ENCODE results near the gene DCBLD1.

The DCBLD1 gene

DNA sequence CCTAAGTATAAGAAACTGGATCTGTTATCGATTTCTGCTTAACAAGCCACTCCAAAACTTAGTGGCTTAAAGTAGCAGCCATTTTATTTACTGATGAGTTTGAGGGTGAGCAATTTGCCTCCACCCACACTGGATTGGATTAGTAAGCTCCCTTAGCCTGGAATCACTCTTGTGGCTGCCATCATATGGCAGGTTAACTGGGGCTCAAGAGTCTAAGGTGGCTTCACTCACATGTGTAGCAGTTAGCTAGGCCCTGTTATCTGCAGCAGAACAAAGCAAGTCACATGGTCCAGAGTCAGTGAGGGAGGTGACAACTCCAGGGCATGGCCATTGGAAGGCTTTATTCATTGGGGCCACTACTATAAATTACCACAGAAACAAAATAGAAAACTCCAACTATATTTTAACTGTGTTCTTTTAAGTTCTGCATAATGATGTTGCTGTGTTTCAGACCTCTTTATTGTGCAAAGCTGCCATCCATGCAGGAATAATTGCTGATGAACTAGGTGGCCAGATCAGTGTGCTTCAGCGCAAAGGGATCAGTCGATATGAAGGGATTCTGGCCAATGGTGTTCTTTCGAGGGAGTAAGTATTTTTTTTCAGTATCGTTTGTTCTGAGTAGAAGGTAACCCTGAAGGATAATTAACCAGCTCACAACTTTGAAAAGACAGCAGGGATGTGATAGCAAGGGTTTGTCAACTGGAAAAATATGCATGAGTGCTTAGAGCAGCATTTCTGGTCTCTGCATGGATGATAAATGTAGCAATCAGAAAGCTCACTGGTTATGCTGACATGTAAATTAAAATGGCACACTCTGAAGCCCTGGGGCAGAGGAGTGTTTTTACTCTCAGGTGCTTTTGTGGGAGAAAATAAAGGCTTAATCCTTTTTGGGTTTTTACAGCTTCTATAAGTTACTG lies 49.6 kb downstream of the DCBLD1 start:
- DNase-seq = no peak

DNA sequence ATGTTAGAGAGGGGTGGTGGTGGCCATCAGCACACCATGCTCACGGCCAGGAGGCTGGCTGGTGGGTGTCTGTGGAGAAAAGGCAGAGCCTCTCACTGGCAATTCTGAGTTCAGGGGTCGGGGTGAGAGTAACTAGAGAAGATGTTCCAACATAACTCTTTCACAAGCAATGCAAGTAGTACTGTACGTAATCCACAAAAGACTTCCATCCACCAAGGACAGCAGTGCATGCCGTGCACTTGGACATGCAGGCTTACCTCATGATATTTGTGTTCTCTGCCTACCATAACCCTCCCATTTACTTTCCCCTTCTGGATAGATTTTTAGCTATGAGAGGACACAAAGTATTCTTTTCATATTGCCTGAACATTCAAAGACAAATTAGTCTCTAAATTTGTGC lies 51.3 kb downstream of the DCBLD1 start:
- DNase-seq = no peak

DNA sequence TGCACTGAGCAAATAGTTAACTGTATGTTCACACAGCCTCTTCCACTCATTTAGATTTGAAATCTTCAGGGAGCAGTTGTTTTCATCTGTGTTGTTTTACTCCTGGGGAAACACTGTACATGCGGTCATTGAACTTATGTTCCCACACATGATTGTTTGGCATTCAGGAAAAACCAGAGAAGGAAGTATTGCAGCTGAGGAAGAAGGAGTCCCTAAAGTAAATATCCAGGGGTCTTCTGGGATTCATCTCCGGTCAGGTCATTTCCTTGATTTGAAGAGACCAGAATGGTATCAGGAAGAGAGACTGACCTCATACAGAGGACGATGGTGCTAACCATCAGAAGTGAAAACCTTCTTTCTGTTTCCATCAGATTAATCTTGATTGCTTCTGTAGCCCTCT lies 52.5 kb downstream of the DCBLD1 start:
- DNase-seq = no peak

DNA sequence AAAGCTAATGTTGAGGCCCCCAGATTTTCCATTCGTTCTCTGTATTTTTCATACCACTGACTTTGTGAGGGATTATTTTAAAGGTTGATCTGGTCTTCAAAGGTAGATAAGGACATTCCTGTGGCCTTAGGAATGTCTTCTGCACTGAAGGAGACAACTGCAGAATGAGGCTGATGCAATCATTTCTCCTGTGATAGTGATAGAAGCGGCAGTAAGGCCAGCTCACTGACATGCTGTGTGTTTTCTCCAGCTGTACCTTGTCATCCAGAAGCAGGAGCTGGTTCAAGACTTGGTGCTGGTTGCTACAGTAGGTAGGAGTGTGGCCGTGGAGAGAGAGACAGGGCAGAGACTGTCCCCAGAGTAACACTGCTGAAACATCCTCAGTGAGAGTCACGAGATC lies 53.8 kb downstream of the DCBLD1 start:
- no peak for DNase-seq

DNA sequence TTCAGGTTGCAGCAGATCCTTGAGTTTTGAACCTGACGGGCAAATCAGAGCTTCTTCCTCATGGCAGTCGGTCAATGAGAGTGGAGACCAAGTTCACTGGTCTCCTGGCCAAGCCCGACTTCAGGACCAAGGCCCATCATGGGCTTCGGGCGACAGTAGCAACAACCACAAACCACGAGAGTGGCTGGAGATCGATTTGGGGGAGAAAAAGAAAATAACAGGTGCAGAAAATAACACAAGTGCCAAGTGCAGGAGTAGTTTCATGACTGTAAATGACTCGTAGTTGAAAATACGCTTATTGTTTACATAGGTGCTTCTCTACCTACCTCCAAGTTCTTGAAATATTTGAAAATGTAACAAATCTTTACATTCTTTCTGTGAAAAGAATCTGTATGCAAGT lies 56.1 kb downstream of the DCBLD1 start:
- no peak for DNase-seq

DNA sequence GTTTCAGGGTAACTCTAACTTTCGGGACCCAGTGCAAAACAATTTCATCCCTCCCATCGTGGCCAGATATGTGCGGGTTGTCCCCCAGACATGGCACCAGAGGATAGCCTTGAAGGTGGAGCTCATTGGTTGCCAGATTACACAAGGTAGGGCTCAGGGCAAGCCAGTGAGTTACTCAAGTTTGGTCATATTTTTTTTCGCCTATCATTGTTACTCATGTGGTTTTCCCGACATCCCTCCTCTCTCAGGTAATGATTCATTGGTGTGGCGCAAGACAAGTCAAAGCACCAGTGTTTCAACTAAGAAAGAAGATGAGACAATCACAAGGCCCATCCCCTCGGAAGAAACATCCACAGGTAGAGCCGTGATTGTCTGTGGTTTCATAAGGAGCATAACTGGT lies 58.2 kb downstream of the DCBLD1 start:
- DNase-seq = no peak

DNA sequence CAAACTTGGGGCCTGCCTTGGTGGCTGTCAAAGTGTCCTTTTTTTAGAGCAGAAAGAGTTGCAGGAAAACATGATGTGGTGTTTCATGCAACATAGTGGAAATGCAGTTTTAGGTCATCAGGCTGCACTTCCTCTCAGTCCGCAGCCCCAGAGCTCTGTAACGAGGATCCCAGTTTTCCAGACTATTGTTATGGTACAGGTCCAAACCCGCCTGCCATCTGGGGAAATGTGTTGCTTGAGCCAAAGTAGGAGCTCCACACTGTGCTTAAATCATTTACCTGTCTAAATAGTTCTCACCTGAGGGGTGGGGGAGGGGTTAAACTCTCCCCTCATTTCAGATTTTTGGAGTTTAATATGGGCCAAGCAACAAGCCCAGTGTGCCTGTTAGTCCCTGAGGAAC lies 60.0 kb downstream of the DCBLD1 start:
- DNase-seq = no peak

DNA sequence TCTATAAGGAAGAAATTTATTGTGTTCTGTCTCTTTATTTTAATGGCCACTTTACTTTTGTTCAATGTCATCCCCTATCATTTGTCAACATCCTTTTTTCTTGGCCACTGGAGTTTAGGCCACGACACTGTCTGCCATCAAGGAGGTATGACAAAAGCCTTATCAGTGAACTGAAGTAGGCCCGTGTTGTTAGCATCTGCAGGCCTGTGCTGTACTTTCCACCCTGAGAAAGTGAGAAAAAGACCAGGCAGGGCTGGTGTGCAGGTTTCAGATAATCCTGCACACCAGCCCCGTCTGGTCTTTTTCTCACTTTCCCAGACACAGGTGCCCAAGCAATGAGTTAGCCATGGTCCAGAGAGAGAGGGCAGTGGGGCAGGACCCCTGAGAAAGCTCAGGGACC lies 62.2 kb downstream of the DCBLD1 start:
- no peak for DNase-seq

DNA sequence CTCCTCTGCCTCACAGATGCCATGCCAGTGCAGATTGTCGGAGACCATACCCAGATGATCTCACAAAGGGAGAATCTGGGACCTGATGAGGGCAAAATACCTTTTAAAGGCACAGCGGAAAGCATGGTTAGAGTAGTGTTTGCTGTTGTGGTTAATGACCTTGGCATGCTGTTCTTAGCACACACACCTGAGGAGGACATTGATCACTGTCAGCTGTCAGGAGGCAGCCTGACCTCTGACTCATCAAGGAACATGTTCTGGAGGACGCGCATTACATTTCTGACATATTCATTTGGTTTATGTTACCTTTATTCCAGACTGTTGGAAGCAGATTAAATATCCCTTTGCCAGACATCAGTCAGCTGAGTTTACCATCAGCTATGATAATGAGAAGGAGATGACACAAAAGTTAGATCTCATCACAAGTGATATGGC lies 62.7 kb downstream of the DCBLD1 start:
- DNase-seq = no peak

DNA sequence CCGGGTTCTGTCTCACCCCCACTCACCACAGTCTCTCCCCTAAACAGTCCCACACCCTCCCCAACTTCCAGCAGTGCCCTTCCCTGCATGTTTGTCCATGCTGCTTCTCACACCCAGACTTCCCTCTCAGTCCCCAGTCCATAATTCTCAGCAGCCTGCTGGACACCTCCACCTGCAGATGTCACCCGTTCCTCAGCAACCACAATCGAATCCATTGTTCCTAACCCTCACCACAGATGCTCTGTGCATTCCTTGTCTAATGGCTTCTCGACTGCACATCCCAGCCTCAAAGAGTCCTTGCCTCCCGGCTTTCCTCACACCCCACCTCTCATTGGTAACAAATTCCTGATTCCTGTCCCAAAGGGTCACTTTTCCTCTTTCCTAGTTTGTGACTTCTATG lies 64.2 kb downstream of the DCBLD1 start:
- no peak for DNase-seq

DNA sequence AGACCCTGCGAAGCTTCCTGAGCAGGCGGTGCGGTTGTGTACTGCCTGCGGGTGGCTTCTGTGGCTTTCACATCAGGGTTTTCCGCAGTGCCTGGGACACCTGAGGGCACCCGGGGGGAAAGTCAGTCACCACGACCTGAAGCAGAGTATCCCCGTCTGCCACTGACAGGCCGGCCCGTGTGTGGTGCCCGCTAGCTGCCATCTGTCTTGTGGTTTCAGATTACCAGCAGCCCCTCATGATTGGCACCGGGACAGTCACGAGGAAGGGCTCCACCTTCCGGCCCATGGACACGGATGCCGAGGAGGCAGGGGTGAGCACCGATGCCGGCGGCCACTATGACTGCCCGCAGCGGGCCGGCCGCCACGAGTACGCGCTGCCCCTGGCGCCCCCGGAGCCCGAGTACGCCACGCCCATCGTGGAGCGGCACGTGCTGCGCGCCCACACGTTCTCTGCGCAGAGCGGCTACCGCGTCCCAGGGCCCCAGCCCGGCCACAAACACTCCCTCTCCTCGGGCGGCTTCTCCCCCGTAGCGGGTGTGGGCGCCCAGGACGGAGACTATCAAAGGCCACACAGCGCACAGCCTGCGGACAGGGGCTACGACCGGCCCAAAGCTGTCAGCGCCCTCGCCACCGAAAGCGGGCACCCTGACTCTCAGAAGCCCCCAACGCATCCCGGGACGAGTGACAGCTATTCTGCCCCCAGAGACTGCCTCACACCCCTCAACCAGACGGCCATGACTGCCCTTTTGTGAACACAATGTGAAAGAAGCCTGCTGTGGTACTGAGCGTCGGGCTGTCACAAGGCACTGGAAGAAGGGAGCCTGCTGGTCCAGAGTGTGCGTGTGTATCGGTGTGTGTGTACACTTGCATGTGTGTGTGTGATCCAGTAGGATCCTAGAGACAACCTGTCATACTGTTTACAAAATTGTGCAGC lies 65.5 kb downstream of the DCBLD1 start:
- peak; percentile 30 for DNase-seq

DNA sequence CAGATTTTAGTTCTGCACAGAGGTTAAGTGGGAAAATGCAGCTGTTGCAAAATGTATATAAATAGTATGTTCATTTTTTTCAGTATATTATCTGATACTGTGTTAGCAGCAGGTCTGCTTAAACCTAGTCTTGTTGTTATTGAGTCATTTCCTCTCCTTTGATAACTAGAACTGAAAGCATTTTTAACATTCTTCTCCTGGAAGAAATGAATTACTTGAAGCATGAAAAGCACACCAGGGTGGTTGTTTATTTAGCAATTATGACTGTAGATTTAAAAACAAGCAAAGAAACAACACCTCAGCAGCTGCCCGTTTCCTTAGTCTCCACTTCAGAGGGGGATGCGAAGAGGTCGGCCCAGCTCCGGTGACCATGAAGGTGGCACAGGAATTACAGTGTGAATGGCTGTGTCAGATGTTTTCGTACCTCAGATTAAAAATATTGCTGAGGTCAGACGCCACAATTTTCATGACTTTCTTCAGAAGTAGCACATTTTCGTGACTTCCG lies 66.4 kb downstream of the DCBLD1 start:
- DNase-seq = peak; percentile 9

DNA sequence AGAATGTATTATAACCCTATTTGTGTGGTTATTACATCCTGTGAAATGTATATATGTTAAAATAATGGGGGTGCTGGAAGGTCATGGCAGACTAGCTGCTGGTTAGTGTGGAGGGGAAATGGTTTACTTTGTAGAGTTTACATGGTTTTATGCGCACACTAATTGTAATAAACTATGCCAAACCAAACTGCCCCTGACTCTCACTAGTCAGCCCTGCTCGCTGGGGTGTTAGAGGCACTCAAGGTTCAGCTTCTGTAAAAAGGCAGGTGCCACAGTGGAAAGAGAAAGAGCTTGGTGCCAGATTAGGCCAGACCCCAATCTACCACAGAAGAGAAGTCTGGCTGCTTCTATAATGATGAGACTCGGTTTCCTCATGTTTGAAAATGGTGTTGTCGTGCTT lies 67.1 kb downstream of the DCBLD1 start:
- DNase-seq = no peak

DNA sequence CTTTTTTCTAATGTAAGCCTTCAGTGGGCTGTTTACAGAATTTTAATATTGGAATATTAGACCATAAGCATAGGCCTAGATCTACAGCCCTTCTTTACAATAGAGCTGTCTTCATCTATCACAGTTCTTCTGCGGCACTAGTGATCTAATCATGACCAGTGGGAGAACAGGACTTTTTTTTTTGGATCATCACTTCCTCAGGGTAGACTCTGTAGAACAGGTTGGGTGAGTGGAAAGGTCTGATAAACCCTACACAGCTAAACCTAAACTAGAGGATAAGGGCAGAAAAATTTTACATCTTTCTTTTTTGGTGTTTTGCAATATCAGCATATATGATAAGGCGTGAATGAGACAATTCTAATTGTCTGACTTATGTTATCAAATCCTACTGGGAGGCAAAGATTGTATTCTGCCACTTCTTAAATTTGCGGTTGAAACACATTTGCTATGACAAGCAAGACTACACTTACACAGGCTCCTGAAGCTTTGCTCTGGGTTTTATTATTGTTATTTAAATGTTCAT lies 67.7 kb downstream of the DCBLD1 start:
- no peak for DNase-seq

DNA sequence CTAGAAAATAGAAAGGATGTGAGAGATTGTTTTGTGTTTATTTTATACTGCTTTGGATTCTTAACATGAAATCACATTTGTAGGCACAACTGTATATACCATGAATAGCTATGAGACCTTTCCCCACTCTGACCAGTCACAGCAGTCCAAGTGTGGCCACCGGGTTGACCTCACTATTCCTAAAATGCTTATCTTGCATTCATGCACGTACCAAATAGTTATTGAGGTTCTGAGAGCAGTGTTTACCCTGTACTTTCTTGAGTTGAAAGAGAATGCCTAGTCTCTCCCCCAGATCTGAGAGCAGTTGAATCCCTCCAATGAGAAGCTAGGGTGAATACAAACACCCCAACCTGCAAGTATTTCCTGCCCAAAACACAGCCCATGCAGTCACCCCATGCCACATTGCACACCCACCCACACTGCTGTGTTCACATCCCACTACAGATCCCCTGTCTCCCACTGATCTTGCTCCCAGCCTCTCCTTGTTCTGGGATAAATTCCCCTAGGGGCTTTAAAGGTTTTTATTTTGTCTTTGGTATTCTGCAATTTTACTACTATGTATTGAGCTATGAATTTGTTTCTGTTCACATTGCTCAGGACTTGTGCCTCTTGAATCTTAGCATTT lies 68.3 kb downstream of the DCBLD1 start:
- no peak for DNase-seq

DNA sequence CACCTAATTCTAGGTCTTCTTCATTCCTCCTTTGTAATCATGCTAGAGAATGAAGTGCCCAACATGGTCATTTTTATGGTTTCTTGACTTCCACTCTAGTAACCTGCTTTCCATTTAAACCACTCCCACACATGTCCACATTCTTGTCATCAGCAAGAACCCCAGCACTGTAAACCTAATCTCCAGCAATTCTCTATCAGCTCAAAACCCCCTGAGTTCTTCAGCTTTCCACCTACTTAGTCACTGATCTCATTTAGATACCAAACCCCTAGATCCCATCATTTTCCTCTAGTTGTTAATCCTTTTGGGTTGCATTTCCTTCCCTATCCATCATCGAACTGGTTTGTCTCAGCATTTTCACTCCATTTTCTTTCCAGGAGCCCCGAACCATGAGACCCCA lies 70.1 kb downstream of the DCBLD1 start:
- DNase-seq = no peak

DNA sequence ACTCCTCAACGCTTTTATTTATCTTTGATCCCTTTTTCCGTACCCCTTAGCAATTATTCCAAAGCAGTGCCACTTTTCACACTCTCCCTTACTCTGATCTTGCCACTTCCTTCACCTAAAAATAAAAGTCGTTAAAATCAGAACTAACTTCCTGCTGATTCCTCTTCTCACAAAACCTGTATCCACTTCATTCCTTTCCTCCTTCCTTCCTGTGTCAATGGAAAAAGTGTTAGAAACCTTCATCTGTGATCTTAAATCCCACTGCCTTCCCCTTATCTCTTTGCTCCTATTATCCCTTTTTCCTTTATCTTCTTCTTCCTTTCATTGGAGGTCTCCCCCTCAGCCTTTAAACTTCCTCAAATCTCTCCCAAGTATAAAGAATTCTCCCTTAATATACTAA lies 70.7 kb downstream of the DCBLD1 start:
- DNase-seq = no peak

DNA sequence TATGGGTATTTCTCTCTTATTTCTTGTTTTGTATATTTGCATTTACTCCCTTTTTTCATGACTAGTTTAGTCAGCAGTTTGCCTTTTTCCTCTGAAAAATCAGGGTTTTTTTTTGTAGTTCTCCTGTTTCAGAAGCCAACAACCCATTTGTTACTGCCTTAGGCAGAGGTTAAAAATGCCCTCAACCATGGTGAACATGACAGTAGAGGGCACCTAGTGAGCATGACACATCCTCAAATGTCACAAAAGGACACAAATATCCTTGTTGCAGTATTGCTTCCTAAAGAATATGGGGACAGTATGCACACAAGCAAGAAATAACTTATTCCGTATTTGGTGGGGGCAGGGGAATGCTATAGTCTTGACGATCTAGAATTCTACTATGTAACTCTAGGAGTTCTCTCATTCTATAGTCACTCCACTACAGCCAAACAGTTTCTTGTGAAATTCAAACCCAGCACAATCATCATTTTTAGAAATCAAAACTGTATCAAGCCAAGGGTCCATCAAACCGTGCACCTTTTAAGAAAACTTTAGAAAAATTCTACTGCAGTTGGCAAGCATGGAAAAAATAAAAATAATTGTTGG lies 72.9 kb downstream of the DCBLD1 start:
- no peak for DNase-seq

DNA sequence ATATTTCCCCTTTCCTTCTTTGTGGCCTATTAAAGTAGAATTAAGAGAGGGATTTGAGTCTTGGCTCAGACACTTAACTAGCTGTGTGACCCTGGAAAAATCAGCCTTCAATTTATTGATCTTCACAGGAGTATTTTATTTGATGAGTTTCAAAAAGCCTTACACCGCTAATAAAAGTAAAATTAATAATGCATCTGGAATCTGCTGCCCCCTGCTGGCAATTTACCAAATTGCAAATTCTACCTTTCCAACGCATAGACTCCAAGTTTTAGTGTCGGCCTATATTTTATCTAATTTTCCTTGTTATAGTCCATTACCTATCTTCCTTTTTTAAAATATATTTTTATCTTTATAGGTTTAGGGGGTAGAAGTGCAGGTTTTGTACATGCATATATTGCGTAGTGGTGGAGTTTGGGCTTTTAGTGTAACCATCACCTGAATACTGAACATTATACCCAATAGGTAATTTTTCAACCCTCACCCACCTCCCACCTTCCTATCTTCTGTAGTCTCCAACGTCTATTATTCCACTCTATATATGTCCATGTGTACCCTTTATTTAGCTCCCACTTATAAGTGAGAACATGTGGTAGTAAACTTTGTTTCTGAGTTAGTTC lies 73.5 kb downstream of the DCBLD1 start:
- DNase-seq = peak; percentile 10

DNA sequence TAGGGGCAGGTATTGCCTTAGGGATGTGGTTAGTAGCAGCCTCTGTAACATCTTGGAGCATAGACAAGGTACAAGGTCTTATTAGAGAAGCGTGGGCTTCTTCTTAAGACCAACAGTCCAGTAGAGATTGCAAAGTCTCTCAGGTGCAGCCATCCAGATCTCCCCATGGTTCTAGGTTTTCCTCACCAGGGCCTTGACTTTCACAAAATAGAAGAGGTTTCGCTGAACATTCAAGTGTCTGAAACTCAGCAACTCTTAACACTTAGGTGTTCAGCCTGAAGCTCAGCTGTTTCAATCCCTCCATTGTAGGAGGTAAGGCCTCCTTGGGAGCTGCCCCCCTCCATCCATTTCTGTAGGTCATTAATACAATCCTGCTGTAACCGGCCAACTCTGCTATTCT lies 75.5 kb downstream of the DCBLD1 start:
- no peak for DNase-seq

DNA sequence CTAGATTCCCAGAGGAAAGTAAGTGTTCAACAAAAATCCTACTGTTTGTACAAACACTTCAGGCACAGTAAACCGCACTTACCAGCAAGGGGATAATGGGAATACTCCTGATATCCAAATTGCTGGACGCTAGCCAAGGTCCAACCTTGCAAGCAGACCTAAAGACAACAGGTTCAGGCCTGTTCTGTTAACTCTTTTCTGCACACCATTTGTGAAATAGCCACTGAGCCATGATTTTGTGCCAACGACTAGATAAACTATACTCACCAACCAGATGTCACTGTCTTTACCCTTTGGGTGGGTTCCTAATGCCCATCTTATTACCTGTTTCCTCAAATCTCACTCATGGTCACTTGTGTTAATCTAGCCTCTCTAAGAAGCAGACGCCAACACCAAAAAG lies 76.3 kb downstream of the DCBLD1 start:
- DNase-seq = no peak

DNA sequence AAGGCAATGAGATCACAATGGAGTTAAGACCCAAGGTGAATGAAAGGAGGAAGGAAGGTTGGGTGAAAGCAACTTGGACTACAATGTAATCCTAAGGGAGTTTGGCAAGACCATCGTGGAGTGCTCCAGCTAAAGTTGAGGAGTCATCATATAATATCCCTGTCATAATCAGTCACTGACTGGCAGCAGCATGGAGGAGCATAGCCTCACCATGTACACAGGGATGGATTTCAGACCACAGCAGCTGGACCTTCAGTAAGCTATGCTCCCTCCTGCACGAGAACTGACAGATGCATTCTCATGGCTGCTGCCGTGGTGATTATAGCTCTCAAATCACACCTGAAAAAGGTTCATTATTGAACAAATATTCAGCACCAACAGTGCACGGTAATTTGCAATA lies 76.8 kb downstream of the DCBLD1 start:
- DNase-seq = no peak
